NB4 (cell line): Measurements from ENCODE around the gene AOC1.

ENCODE experiments used
- MYC ChIP-seq: IDR thresholded peaks from 2 replicates; pipeline ENCODE4 v1.6.1; 2011; ENCODE audit warnings: low read depth, low read length
- POLR2A ChIP-seq: IDR thresholded peaks from 2 replicates; pipeline ENCODE4 v1.6.1; 2011; ENCODE audit warnings: mild to moderate bottlenecking; ENCODE audit not compliant: insufficient read length; ENCODE audit errors: extremely low read depth
- TF ChIP-seq, protein P1 (sequence below): IDR thresholded peaks from one replicate; pipeline ENCODE4 v1.5.1; 2012; ENCODE audit warnings: low read depth, low read length
- TF ChIP-seq, protein P2 (sequence below): IDR thresholded peaks from 2 replicates; pipeline ENCODE4 v1.6.1; 2011; ENCODE audit warnings: low read depth, low read length

DNA sequence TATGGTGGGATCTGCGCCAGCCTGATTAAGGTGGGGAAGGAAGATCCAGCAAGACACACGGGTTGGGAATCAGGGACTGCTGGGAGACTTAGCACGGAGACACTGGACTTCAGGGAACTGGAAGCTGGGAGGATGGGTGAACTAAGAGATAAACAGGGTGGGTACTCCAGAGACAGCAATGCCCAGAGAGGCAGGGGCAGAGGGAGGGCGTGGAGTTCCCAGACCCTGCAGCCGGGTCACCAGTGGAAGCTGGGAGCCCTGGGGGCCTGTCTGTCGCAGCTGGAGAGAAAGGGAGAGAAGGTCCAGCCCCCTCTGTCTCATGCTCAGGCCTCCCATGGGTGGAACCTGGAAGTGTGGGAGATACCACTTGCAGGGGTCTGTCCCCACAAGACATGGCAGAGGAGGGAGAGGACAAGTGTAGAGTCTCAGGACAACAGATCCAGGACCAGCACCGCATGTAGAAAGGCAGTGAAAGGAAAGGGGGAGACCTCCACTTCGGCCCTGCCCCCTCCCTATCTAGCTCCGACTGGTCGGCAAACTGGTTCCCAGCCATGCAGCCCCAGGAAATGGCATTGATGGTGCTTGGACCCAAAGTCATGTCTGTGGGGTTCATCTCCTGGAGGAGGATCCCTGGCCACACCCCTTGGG is 44.4 kb downstream of the AOC1 start:
- TF ChIP-seq, protein P1, sequence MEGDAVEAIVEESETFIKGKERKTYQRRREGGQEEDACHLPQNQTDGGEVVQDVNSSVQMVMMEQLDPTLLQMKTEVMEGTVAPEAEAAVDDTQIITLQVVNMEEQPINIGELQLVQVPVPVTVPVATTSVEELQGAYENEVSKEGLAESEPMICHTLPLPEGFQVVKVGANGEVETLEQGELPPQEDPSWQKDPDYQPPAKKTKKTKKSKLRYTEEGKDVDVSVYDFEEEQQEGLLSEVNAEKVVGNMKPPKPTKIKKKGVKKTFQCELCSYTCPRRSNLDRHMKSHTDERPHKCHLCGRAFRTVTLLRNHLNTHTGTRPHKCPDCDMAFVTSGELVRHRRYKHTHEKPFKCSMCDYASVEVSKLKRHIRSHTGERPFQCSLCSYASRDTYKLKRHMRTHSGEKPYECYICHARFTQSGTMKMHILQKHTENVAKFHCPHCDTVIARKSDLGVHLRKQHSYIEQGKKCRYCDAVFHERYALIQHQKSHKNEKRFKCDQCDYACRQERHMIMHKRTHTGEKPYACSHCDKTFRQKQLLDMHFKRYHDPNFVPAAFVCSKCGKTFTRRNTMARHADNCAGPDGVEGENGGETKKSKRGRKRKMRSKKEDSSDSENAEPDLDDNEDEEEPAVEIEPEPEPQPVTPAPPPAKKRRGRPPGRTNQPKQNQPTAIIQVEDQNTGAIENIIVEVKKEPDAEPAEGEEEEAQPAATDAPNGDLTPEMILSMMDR: no peak
- TF ChIP-seq MYC: no peak
- no peak for TF ChIP-seq POLR2A
- TF ChIP-seq, protein P2, sequence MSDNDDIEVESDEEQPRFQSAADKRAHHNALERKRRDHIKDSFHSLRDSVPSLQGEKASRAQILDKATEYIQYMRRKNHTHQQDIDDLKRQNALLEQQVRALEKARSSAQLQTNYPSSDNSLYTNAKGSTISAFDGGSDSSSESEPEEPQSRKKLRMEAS: no peak
